HL-60 (cell line): ENCODE data around the gene ZBTB8A.

Experiments used
- CTCF ChIP-seq: IDR thresholded peaks from one replicate; pipeline ENCODE4 v1.5.1; 2011; ENCODE audit warnings: low read length, control low read depth, inconsistent platforms; ENCODE audit not compliant: insufficient read depth
- GABPA ChIP-seq: IDR thresholded peaks from 2 replicates; pipeline ENCODE4 v1.6.1; 2012; ENCODE audit warnings: low read depth
- POLR2AphosphoS5 ChIP-seq: IDR thresholded peaks from 2 replicates; pipeline ENCODE4 v1.6.1; 2012; ENCODE audit warnings: low read depth
- REST ChIP-seq: IDR thresholded peaks from 2 replicates; pipeline ENCODE4 v1.6.1; 2012; ENCODE audit warnings: low read depth; ENCODE audit not compliant: insufficient replicate concordance

GRCh38 chr1:32644426-32644825, 105.2 kb downstream of the ZBTB8A start:
- TF ChIP-seq CTCF (no peak), GABPA (no peak), REST (no peak), POLR2AphosphoS5 (no peak)
